Dendritic cell treated with granulocyte-macrophage colony-stimulating factor and Interleukin-4, amounts not matched to agents 40 ng/mL and 50 ng/mL, for 4 days (primary cell): ENCODE data around the gene RFX5.

Experiments used
- H3K27ac Mint-ChIP-seq: one replicate; pipeline ENCODE4 v1.8.0; 2022; ENCODE audit warnings: mild to moderate bottlenecking, mixed read lengths
- H3K27me3 Mint-ChIP-seq: one replicate; pipeline ENCODE4 v1.8.0; 2022; ENCODE audit warnings: mild to moderate bottlenecking, mixed read lengths
- H3K36me3 Mint-ChIP-seq: one replicate; pipeline ENCODE4 v1.8.0; 2022; ENCODE audit warnings: low read depth, mixed read lengths
- H3K4me1 Mint-ChIP-seq: one replicate; pipeline ENCODE4 v1.8.0; 2022; ENCODE audit warnings: low read depth, mixed read lengths
- H3K4me3 Mint-ChIP-seq: one replicate; pipeline ENCODE4 v1.8.0; 2022; ENCODE audit warnings: mild to moderate bottlenecking, moderate library complexity, mixed read lengths
- H3K9me3 Mint-ChIP-seq: one replicate; pipeline ENCODE4 v1.8.0; 2022; ENCODE audit warnings: mixed read lengths
- intact Hi-C: fragments of 100-400 bp; cut with micrococcal nuclease; formaldehyde crosslinking; loops from one replicate; pipeline ENCODE4 v1.15.0; 2022

The RFX5 gene

DNA sequence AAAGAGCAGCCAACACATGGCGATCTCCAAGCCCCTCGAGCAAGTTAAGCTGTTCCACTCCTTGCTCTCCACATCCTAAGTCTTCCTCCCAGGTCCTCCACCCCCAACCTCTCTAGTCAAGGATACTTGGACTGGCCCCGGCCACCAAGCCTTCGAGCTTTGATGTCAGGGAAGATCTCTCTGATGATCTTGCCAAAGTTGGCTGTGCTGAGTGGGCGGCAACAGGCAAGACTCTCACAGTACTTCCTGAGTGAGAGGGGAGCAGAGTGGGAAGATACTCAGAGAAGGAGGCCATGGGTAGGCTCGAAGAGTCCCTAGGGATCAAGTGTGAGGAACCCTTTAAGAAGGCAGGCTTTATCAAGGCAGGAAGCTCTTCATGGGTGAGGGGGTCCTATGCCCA lies 2.8 kb downstream of the RFX5 start:
- H3K36me3 Mint-ChIP-seq = peaks cover 66% of the 10 kb centered on the region
- no peaks in the 10 kb centered on the region for H3K27me3 Mint-ChIP-seq
- H3K27ac Mint-ChIP-seq = peak overlapping the region; percentile 67
- H3K4me1 Mint-ChIP-seq = peaks cover 69% of the 10 kb centered on the region
- no peak overlapping the region for H3K4me3 Mint-ChIP-seq
- H3K9me3 Mint-ChIP-seq = no peaks in the 10 kb centered on the region
- intact Hi-C loops = no loop called here

DNA sequence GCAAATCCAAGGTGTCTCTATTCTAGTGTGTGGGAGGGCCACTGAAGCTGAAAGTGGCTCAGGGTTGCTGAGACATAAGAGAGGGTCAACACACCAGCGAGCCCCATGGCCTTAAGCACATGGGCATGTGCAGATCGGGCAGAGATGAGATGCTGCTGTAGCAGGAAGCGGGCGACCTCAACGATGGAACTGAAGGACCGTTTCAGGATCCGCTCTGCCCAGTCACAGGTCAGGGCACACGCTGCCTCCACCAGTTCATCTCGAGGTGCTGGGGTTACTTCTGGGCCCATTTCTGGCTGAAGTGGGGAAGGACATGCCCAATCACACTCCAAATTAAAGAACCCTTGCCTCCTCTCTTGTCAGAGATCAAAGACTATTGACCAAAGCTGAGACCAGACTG lies 3.5 kb downstream of the RFX5 start:
- intact Hi-C loops = no loop called here
- no peaks in the 10 kb centered on the region for H3K9me3 Mint-ChIP-seq
- peaks cover 71% of the 10 kb centered on the region for H3K36me3 Mint-ChIP-seq
- H3K4me1 Mint-ChIP-seq = peaks cover 69% of the 10 kb centered on the region
- H3K27me3 Mint-ChIP-seq = no peaks in the 10 kb centered on the region
- H3K4me3 Mint-ChIP-seq = no peak overlapping the region
- H3K27ac Mint-ChIP-seq = peak overlapping the region; percentile 67

DNA sequence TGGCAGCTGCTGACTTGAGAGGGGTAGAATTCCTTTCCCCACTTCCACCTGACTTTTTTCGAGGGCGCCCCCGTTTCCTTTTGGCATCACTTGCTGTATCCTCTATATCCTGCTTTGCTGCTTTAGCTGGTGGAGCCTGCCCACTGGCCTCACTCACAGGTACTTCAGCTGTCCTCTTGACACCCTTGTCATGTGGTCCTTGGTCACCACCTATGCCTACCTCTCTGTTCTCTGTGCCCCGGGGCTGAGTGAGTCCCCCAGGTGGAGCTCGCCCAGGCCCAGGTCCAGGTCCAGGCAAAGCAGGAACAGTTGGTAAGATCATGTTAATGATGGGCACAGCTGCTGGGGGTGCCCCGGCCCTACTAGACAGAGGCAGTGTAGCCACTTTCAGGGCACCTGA lies 4.5 kb downstream of the RFX5 start:
- Mint-ChIP-seq H3K9me3 (no peaks in the 10 kb centered on the region), H3K27me3 (no peaks in the 10 kb centered on the region), H3K27ac (peak overlapping the region; percentile 67), H3K36me3 (peaks cover 73% of the 10 kb centered on the region), H3K4me1 (peaks cover 59% of the 10 kb centered on the region), H3K4me3 (no peak overlapping the region)
- intact Hi-C loops = no loop called here

DNA sequence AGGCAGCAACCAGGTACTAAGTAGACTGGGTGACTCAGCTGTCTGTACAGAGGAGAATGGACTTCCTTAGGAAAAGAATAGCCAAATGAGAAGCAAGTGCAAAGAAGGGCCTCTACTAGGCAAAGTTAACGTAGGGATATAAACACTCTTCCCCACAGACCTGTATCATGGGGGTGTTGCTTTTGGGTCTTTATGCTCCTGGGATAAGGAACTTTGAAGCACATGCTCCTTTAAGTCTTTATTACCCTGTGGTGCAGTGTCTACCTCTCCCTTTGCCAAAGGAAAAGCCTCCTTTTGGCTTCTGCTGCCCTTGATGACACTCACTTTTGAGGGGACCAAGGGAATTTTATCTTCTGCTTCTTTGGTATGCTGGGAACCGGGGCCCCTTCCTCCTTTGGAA lies 5.0 kb downstream of the RFX5 start:
- intact Hi-C loops = no loop called here
- peaks cover 55% of the 10 kb centered on the region for H3K4me1 Mint-ChIP-seq
- H3K36me3 Mint-ChIP-seq = peaks cover 68% of the 10 kb centered on the region
- H3K27ac Mint-ChIP-seq = peak overlapping the region; percentile 67
- H3K27me3 Mint-ChIP-seq = no peaks in the 10 kb centered on the region
- H3K9me3 Mint-ChIP-seq = no peaks in the 10 kb centered on the region
- H3K4me3 Mint-ChIP-seq = no peak overlapping the region

DNA sequence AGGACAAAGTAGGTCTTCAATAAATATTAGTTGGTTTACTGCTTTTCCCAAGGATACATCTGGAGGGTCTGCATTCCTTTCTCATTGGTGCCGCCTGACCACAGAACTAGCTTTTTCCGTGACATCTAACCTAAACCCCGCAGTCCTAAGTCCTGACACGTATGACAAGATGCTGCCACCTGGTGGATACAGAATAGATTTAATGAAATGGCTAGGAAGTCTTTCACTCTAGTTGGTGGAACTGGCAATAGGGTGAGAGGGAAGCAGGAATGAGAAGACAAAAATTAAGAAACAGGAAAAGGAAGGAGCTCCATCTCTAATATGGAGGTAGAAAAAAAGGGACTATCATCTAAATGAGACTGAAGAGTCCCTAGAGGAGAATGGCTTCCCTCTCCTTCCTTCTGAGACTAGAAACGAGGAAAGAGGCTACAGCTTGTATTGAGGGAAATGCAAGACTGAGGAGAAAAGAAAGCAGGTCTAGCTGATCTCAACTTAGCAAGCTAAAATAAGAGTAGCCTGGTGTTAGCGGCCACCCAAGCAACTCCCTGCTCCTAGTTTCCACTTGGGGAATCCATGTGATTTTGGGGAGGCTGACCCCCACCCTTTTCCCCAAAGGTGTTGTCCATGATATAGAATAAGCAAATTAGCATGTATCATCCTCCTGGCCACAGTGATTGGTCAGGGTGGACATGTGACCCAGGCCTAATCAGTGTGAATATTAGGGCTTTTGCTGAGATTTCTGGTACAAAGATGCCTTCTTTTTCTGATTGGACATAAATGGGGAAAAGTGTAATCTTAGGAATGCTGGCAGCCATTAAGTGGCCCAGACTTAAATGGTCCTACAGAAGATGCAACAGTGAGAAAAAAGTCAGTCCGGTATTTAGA lies 5.9 kb downstream of the RFX5 start:
- H3K4me1 Mint-ChIP-seq = peaks cover 57% of the 10 kb centered on the region

DNA sequence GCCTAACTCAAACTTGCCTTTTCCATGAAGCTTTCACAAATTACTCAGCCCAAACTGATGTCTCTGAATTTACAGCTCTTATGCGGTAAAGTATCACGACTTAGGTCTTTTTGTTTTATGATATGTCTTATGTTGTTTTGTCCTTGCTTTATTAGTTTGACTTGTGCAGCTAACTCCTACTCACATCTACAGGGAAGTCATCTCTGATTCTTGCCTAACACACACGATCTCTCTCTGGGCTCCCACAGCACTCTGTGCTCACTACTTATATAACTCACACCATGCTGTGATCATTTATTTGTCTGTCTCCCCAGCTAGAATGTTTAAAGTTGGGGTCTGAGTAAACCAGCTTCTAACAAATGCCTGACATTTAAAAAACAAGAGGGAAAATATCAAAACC lies 10.5 kb downstream of the RFX5 start:
- H3K4me1 Mint-ChIP-seq = peaks cover 13% of the 10 kb centered on the region
- H3K27me3 Mint-ChIP-seq = no peaks in the 10 kb centered on the region
- H3K27ac Mint-ChIP-seq = no peak overlapping the region
- intact Hi-C loops = no loop called here
- H3K9me3 Mint-ChIP-seq = no peaks in the 10 kb centered on the region
- H3K4me3 Mint-ChIP-seq = no peak overlapping the region
- H3K36me3 Mint-ChIP-seq = peaks cover 14% of the 10 kb centered on the region

More for the DNA sequence above, 5.9 kb downstream of the RFX5 start:
- intact Hi-C loops = loop anchor here (2.0 kb wide), 1 partner anchor 40 kb away; no protein-coding TSS in a partner anchor
- H3K36me3 Mint-ChIP-seq = peaks cover 59% of the 10 kb centered on the region
- H3K27me3 Mint-ChIP-seq = no peaks in the 10 kb centered on the region
- peak overlapping the region; percentile 67 for H3K27ac Mint-ChIP-seq
- no peaks in the 10 kb centered on the region for H3K9me3 Mint-ChIP-seq
- no peak overlapping the region for H3K4me3 Mint-ChIP-seq

DNA sequence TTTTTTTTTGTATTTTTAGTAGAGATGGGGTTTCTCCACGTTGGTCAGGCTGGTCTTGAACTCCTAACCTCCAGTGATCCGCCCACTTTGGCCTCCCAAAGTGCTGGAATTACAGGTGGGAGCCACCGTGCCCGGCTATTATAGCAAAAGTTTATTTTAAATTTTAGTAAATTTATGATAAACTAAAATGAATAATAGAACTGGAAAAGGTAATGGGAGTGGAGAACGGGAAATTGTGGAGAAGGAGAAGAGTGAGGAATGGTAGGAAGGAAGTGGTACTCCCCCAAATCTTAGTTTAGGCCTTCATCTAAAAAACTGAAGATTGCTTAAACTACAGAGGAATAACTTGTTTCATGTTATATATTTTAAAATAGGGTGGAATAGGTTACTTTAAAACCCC lies 12.2 kb downstream of the RFX5 start:
- H3K4me3 Mint-ChIP-seq = no peak overlapping the region
- no peaks in the 10 kb centered on the region for H3K9me3 Mint-ChIP-seq
- peaks cover 7% of the 10 kb centered on the region for H3K4me1 Mint-ChIP-seq
- H3K27ac Mint-ChIP-seq = no peak overlapping the region
- H3K36me3 Mint-ChIP-seq = peaks cover 9% of the 10 kb centered on the region
- intact Hi-C loops = no loop called here
- no peaks in the 10 kb centered on the region for H3K27me3 Mint-ChIP-seq

DNA sequence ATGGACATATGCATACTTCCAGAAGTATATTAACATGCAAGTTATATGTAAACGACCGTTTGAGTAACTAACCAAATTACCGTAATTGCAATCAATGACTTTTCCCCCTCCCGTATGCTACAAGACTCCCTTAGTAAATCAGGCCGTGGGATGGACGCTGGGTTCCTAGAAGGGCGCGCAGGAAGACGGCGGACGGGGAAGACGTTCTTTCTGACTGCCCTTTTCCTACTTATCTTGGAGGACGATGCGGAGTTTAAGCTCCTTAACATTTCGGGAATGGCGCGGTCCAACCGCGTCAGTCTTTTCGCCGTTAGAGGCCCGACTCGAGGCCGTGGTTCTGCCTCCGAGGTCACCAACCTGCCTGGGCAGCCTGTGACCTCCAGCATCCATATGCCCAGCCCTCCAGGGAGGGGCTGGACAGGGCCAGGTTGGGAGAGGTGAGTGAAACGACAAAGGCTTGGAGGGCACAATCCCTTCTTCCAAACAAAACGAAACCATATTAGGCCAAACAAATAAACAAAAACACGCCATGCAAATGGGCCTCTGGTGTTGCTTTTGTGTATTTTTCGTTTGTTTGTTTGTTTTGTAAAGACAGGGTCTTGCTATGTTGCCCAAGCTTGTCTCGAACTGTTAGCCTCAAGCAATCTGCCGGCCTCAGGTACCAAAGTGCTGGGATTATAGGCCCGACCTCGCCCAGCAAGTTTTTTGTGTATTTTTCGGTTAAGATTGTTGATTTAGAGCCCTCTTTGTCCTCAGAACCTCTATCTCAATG lies 19.0 kb downstream of the RFX5 start:
- Mint-ChIP-seq H3K9me3 (no peaks in the 10 kb centered on the region), H3K4me3 (peak overlapping the region; percentile 90), H3K27ac (peak overlapping the region; percentile 90), H3K27me3 (no peaks in the 10 kb centered on the region), H3K4me1 (peaks cover 43% of the 10 kb centered on the region), H3K36me3 (peaks cover 46% of the 10 kb centered on the region)
- intact Hi-C loops = loop anchor here (1.0 to 2.0 kb wide), 4 partner anchors 17 to 71 kb away; partner anchors contain the start of genes PSMB4, RFX5 and ZNF687

DNA sequence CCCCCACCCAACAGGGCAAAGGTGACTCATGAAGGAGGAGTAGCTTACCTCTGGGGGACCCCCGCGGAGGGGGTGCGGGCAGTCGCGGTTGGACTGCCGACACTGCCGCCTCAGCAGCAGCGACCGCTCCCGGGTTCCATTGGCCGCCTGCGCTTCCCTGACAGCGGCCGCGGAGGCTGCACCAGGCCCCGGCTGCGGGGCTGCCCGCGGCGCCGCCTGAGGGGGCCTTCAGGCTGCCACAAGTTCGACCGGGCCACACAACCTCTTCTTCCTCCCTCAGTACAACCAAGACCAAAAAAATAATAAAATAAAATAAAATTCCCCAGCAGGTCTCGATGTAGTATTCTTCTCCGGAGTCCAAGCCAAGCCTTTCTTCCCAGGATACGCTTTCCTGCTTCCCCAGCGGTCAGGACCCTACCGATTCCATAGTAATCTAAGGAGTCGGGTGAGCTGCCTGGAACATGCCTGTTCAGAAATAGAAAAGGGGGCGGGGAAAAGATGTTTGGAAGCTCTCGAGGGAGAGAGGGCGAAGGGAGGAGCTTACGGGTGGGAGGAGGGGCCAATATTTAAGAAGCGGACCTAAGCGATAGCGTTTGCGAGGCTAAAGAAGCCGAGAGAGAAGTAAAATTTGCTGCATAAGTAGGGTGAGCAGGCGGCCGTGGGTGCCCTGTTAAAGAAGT lies 19.7 kb downstream of the RFX5 start, which contains the start of gene PI4KB:
Gene PI4KB, minus strand, starts transcription at position 194 of the 680 bp plus-strand sequence. CDS start 10,935 bp downstream, outside the sequence.
- peaks cover 54% of the 10 kb centered on the region for H3K36me3 Mint-ChIP-seq
- no peaks in the 10 kb centered on the region for H3K9me3 Mint-ChIP-seq
- peak within 1 kb of the TSS; percentile 90 for H3K4me3 Mint-ChIP-seq
- H3K4me1 Mint-ChIP-seq = peaks cover 48% of the 10 kb centered on the region
- no peaks in the 10 kb centered on the region for H3K27me3 Mint-ChIP-seq
- peak within 1 kb of the TSS; percentile 90 for H3K27ac Mint-ChIP-seq
- intact Hi-C loops = loop anchor here (1.0 to 2.0 kb wide), 4 partner anchors 16 to 72 kb away; partner anchors contain the start of genes PSMB4, RFX5 and ZNF687

DNA sequence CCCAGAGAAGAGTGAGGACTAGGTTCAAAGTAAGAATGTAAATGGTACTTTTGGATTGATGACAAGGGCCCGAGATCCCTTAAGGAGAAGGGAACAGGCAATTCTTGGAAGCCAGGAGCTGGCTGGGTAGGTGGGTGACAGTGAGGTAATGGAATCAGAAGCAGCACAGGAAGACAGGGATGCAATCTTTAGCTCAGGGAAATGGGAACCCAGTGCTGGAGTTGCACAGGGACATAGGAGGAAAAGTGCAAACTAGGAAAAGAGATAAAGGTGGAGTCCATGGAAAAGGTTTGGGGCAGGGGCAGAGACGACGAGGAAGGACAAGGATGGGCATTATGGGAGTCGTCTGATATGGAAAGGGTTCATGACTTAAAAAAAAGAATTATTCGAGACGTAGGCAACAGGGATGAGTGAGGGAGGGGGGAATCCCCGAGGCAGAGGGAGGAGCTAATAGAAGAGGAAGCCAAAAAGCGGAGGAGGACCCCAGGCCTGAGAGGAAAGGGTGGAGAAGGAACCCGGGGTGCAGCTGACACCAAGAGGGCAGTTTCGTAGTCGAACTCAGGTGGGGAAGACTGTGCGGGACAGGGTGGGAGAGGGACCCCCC lies 20.3 kb downstream of the RFX5 start:
- H3K4me3 Mint-ChIP-seq = peak overlapping the region; percentile 90
- no peaks in the 10 kb centered on the region for H3K27me3 Mint-ChIP-seq
- intact Hi-C loops = loop anchor here (1.0 to 2.0 kb wide), 4 partner anchors 15 to 73 kb away; partner anchors contain the start of genes PSMB4, RFX5 and ZNF687
- H3K36me3 Mint-ChIP-seq = peaks cover 60% of the 10 kb centered on the region
- H3K27ac Mint-ChIP-seq = peak overlapping the region; percentile 90
- H3K4me1 Mint-ChIP-seq = peaks cover 53% of the 10 kb centered on the region
- no peaks in the 10 kb centered on the region for H3K9me3 Mint-ChIP-seq

DNA sequence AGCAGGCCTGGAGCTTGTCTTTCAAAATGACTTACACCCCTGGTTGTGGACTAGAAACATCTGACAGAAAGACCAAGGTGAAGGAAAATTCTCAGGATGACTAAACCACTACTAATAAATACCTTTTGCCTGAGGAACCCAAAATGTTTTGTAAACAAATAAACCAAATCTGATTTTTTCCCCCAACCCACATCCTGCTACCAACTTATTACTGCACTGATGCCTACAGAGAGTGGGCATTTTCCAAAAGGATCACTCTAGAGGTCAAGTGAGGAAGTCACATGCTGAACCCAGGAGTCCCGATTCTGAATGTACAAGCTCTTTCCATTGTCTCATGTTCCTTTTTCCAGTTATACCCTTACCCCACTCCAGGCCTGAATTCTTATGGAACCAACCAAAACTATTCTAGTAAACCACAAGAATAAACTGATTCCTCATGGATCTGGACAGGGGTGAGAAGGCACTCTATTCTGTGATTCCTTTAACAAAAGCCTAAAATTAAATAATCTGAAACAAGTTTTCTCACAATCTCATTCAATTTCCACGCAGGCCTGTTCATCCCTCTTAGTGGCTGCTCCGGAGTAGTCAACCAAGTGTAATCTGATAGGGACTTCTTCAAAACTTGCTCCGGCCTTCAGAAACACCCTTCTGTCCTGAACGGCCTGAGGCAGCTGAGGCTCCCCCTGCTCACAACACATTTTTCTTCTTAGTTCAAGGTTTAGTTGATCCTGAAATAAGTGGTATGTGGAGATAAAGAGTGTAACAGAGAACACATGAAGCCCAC lies 21.2 kb downstream of the RFX5 start:
- peak overlapping the region; percentile 90 for H3K27ac Mint-ChIP-seq
- no peaks in the 10 kb centered on the region for H3K27me3 Mint-ChIP-seq
- H3K4me1 Mint-ChIP-seq = peaks cover 56% of the 10 kb centered on the region
- H3K36me3 Mint-ChIP-seq = peaks cover 69% of the 10 kb centered on the region
- intact Hi-C loops = loop anchor here (2.0 kb wide), 2 partner anchors 21 to 43 kb away; partner anchors contain the start of genes RFX5 and ZNF687
- H3K9me3 Mint-ChIP-seq = no peaks in the 10 kb centered on the region
- H3K4me3 Mint-ChIP-seq = peak overlapping the region; percentile 90

DNA sequence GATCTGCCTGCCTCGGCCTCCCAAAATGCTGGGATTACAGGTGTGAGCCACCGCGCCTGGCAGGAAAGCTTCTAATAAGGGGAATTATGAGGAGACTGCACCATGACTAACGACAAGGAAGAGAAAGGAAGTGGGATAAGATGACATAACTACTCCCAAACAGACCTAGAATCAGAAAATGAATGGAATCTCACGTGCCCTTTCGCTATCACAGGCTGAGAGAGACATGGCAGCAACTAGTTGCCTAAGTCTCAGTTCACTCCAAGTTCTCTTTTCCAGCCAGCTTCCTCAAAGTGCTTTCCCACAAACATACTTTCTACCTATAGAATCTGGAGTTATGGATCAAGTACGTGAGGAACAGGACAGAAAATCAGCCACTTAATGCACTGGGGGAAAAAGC lies 21.8 kb downstream of the RFX5 start:
- no peaks in the 10 kb centered on the region for H3K9me3 Mint-ChIP-seq
- peaks cover 75% of the 10 kb centered on the region for H3K36me3 Mint-ChIP-seq
- peaks cover 62% of the 10 kb centered on the region for H3K4me1 Mint-ChIP-seq
- intact Hi-C loops = no loop called here
- peak overlapping the region; percentile 90 for H3K4me3 Mint-ChIP-seq
- H3K27ac Mint-ChIP-seq = peak overlapping the region; percentile 90
- no peaks in the 10 kb centered on the region for H3K27me3 Mint-ChIP-seq
